ENCODE data around the gene MAPRE2. TPM values are rescaled to one million over a fixed set of nuclear protein-coding genes. Genes with fewer than 3 reads are reported as not detected.

The MAPRE2 gene
- total and polyA plus RNA-seq, 10 donors = 18.8 to 62.9 (median 45.1) TPM

DNA sequence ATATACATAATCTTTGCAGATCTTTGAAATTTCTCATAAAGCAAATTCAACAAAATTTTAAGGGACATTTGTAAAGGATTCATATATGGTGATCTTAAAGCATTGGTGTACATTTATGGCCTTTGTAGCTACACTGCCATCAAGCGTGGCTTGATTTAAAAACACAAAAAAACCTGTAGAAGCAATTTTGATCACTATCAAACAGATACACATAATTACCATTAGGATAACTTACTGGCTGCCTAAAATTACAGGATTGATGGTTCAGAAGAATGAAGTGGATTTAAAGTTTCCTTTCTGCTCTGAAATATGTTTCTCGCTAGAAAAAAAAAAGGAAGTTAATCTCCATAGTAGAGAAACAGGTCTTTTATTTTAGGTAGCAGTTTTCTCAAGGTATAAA, 31.4 kb downstream of the MAPRE2 start:
- intact Hi-C loops (cut with DNase I; ENCODE audit: low total_unique reads) = no loop called here
- no peak for TF ChIP-seq POLR2A (IDR thresholded peaks at IDR 0.05)
- TF ChIP-seq, protein P1, sequence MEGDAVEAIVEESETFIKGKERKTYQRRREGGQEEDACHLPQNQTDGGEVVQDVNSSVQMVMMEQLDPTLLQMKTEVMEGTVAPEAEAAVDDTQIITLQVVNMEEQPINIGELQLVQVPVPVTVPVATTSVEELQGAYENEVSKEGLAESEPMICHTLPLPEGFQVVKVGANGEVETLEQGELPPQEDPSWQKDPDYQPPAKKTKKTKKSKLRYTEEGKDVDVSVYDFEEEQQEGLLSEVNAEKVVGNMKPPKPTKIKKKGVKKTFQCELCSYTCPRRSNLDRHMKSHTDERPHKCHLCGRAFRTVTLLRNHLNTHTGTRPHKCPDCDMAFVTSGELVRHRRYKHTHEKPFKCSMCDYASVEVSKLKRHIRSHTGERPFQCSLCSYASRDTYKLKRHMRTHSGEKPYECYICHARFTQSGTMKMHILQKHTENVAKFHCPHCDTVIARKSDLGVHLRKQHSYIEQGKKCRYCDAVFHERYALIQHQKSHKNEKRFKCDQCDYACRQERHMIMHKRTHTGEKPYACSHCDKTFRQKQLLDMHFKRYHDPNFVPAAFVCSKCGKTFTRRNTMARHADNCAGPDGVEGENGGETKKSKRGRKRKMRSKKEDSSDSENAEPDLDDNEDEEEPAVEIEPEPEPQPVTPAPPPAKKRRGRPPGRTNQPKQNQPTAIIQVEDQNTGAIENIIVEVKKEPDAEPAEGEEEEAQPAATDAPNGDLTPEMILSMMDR (IDR thresholded peaks at IDR 0.05 in 8 of 11, conservative IDR thresholded peaks at IDR 0.05 in 3 of 11) = no peak
- TF ChIP-seq POLR2AphosphoS5 (IDR thresholded peaks at IDR 0.05) = no peak

DNA sequence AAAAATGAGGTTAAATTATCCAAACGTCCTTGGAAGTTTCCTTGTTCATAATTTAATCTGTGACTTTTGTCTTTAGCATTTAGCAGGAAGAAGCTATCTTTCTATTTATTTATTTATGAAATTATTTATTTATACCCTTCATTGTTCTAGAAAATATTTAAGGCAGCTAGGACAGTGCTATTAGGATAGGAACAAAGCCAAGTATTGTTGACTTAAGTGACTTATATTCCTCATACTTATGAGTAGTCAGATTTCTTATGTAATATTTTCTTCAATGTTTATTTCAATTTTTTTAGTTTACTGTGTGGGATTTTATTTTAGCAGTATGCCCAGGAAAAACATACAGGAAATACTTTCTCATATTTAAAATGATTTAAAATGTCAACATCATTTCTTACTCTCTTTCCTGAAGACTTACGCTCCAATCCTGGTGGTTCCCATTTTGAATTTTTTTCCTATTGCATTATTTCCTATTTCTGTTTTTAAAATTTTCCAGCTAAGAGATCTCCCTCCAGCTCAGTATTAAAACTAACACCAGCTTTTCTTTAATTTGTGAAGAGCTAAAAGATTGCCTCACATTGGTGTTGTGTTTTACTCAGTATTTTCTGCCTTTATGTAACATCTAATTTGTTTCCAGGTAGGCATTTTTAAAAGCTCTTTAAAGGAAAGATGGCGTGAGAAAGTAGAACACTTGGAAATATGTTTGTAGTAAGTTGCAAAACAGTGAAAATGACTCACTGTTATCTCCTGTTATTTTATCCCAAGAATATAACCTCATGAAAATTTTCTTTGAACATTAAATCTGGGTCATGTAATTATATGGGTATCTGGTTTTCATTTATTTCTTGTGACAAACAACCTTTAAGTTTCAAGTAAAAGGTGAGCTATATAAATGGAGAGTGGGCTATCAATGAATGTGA, 32.2 kb downstream of the MAPRE2 start:
- H3K4me3 ChIP-seq = no peak overlapping the region
- peak overlapping the region in 5 of 8 donors; percentile 18 to 42 (median 23) for H3K27ac ChIP-seq
- intact Hi-C loops (cut with DNase I; ENCODE audit: low total_unique reads) = no loop called here
- no peak for DNase-seq
- H3K27me3 ChIP-seq (replicated peaks in 1 of 7) = no peaks in the 10 kb centered on the region
- H3K4me1 ChIP-seq = peaks cover 0 to 56% (median 30%) of the 10 kb centered on the region in 6 donors
- TF ChIP-seq POLR2AphosphoS5 (IDR thresholded peaks at IDR 0.05) (no peak), POLR2A (IDR thresholded peaks at IDR 0.05) (no peak)
- TF ChIP-seq, protein P1 (IDR thresholded peaks at IDR 0.05 in 8 of 11, conservative IDR thresholded peaks at IDR 0.05 in 3 of 11) = no peak
- H3K9me3 ChIP-seq = no peaks in the 10 kb centered on the region
- H3K36me3 ChIP-seq = peaks cover 0 to 29% (median 7%) of the 10 kb centered on the region in 6 donors
- WGBS, 5 donors = 45 to 64% (median 52%) methylated on average over 3 of the region's 3 CpGs

More for the DNA sequence above, 31.4 kb downstream of the MAPRE2 start:
- Histone ChIP-seq H3K4me3 (no peak overlapping the region), H3K4me1 (peaks cover 0 to 54% (median 30%) of the 10 kb centered on the region in 6 donors), H3K27me3 (replicated peaks in 1 of 7) (no peaks in the 10 kb centered on the region), H3K36me3 (peaks cover 0 to 29% (median 7%) of the 10 kb centered on the region in 6 donors), H3K9me3 (no peaks in the 10 kb centered on the region), H3K27ac (peak overlapping the region in 6 of 8 donors; percentile 3 to 42 (median 20))
- DNase-seq = no peak
- 36 to 54% (median 45%) methylated on average over 2 of the region's 2 CpGs for WGBS, 5 donors

DNA sequence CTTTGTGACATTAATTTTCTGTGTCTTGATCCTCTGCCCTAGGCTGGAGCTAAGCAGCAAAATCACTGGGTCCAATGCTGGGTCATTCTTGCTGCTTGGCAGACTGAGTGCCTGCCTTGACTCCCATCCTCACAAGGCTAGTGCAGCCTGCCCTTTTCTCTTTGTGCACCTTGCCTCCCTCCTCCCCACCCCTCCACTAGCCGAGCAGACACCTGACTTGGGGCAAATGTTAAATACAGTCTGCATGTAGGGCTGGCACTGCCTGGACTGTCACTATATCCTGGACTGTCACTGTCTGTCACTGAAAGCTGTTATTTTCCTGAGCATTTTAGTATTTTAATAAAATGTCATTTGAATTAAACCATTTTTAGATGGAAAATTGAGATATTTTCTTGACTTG, 33.4 kb downstream of the MAPRE2 start:
- H3K27ac ChIP-seq = no peak overlapping the region
- H3K27me3 ChIP-seq (replicated peaks in 1 of 7) = no peaks in the 10 kb centered on the region
- peaks cover 0 to 58% (median 30%) of the 10 kb centered on the region in 6 donors for H3K4me1 ChIP-seq
- intact Hi-C loops (cut with DNase I; ENCODE audit: low total_unique reads) = no loop called here
- no peak for DNase-seq
- no peaks in the 10 kb centered on the region for H3K9me3 ChIP-seq
- WGBS, 5 donors = 76 to 93% (median 84%) methylated on average over 1 of the region's 1 CpG
- H3K4me3 ChIP-seq = no peak overlapping the region
- peaks cover 0 to 37% (median 7%) of the 10 kb centered on the region in 6 donors for H3K36me3 ChIP-seq
- no peak for TF ChIP-seq POLR2AphosphoS5 (IDR thresholded peaks at IDR 0.05)
- no peak for TF ChIP-seq POLR2A (IDR thresholded peaks at IDR 0.05)
- TF ChIP-seq, protein P1 (IDR thresholded peaks at IDR 0.05 in 8 of 11, conservative IDR thresholded peaks at IDR 0.05 in 3 of 11) = no peak

DNA sequence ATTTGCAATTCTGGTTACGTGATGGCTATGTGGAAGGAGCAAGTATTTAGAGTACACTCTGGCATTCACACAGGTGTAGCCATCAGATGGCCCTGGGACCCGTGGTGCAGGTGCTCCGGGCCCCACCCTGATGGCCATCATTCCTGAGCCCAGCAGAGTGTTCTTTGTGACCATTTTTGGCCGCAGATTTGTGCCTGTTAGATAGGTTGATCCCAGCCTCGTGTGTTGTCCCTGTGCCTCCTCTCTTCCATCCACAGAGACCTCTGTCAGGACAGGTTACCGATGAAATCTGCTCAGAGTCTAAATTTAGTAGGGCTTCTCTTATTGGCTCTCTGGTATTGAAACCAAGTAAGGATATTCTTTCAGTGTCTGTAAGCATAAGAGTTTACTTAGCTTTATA, 33.9 kb downstream of the MAPRE2 start:
- Histone ChIP-seq H3K4me3 (no peak overlapping the region), H3K9me3 (no peaks in the 10 kb centered on the region), H3K36me3 (peaks cover 0 to 35% (median 7%) of the 10 kb centered on the region in 6 donors), H3K27me3 (replicated peaks in 1 of 7) (no peaks in the 10 kb centered on the region), H3K27ac (no peak overlapping the region), H3K4me1 (peaks cover 0 to 58% (median 30%) of the 10 kb centered on the region in 6 donors)
- DNase-seq = no peak
- WGBS, 5 donors = 87 to 92% (median 90%) methylated on average over 5 to 6 of the region's 6 CpGs
- TF ChIP-seq POLR2A (IDR thresholded peaks at IDR 0.05) (no peak), POLR2AphosphoS5 (IDR thresholded peaks at IDR 0.05) (no peak)
- TF ChIP-seq, protein P1 (IDR thresholded peaks at IDR 0.05 in 8 of 11, conservative IDR thresholded peaks at IDR 0.05 in 3 of 11) = no peak
- intact Hi-C loops (cut with DNase I; ENCODE audit: low total_unique reads) = no loop called here
